GM12873 (cell line): ENCODE measurements around the gene CAMKK1.
A peak's percentile ranks its signal among the peaks of the same experiment; 100 is the strongest.

Experiments
- CTCF ChIP-seq: IDR thresholded peaks from 2 replicates; pipeline ENCODE4 v1.5.1; 2012; ENCODE audit warnings: low read depth, mild to moderate bottlenecking, moderate library complexity, low read length, control low read depth; ENCODE audit not compliant: insufficient read depth; ENCODE audit errors: missing control alignments

The CAMKK1 gene

GRCh38 chr17:3835410-3836229 lies 57.2 kb downstream of the CAMKK1 start:
- no peak for TF ChIP-seq CTCF

GRCh38 chr17:3834811-3835210 lies 58.0 kb downstream of the CAMKK1 start:
- no peak for TF ChIP-seq CTCF

- no peak for TF ChIP-seq CTCF
Measured at GRCh38 chr17:3828852-3829232, 64.0 kb downstream of the CAMKK1 start.

- TF ChIP-seq CTCF, result no peak
Measured at GRCh38 chr17:3828151-3828851, 64.6 kb downstream of the CAMKK1 start.

- peak; percentile 90 for TF ChIP-seq CTCF
Measured at GRCh38 chr17:3827124-3827773, 65.6 kb downstream of the CAMKK1 start.

- no peak for TF ChIP-seq CTCF
Measured at GRCh38 chr17:3826191-3826590, 66.7 kb downstream of the CAMKK1 start.

- no peak for TF ChIP-seq CTCF
Measured at GRCh38 chr17:3821101-3821500, 71.8 kb downstream of the CAMKK1 start.
